Psoas muscle (tissue), 8 donors: ENCODE data around the gene KSR1. TPM values are rescaled to one million over a fixed set of nuclear protein-coding genes. Genes with fewer than 3 reads are reported as not detected.

ENCODE experiments used
- ATAC-seq, 4 donors: fragments of 200-7000 bp; cut with Tn5 transposase; one replicate each; pipeline ENCODE4 v1.9.1; 2020; ENCODE audit warnings: moderate library complexity in 3 of 4, mild to moderate bottlenecking in 2 of 4
- DNase-seq, 2 donors: peaks; one replicate each; pipeline ENCODE4 v3.0.0-alpha.2; 2020
- H3K27ac ChIP-seq: fragments of 200-600 bp; one replicate; pipeline ENCODE4 v1.8.0; 2022
- H3K27me3 ChIP-seq, 3 donors: fragments of 200-600 bp in 1 of 3; one replicate each; pipeline versions ENCODE4 v1.6.1 to v1.8.0; 2013 to 2022; ENCODE audit warnings: low read length in 2 of 3, mild to moderate bottlenecking in 2 of 3, moderate library complexity in 1 of 3; ENCODE audit not compliant: insufficient read depth in 3 of 3
- H3K36me3 ChIP-seq, 2 donors: fragments of 200-600 bp in 1 of 2; one replicate each; pipeline versions ENCODE4 v1.6.1 to v1.8.0; 2013 to 2022; ENCODE audit warnings: low read depth in 1 of 2, mild to moderate bottlenecking in 1 of 2, moderate library complexity in 1 of 2; ENCODE audit not compliant: insufficient read depth in 1 of 2
- H3K4me1 ChIP-seq: fragments of 200-600 bp; one replicate; pipeline ENCODE4 v1.8.0; 2022
- H3K4me3 ChIP-seq: fragments of 200-600 bp; one replicate; pipeline ENCODE4 v1.8.0; 2022; ENCODE audit warnings: mild to moderate bottlenecking
- H3K9me3 ChIP-seq: fragments of 200-600 bp; one replicate; pipeline ENCODE4 v1.8.0; 2022
- CTCF ChIP-seq: fragments of 200-600 bp; IDR thresholded peaks from one replicate; pipeline ENCODE4 v1.8.0; 2022; ENCODE audit warnings: antibody characterized with exemption
- WGBS, 3 donors: extraction: QIAGEN DNeasy Blood & Tissue Kit; methylation state at CpG; one replicate each; pipeline versions ENCODE4 v1.1.6 to v1.1.7; 2013; 5-methylcytosine and 5-hydroxymethylcytosine counted together
- intact Hi-C, 2 donors: fragments of 100-400 bp; cut with DNase I; formaldehyde crosslinking; loops; one replicate each; pipeline versions ENCODE4 v1.11.0 to v1.14.2; 2022
- polyA plus RNA-seq, 3 donors: library from polyadenylated mRNA; stranded (reverse); fragments of 200-250 nt; gene quantifications; one replicate each; pipeline ENCODE4 v1.2.3, GENCODE V29; 2013
- total RNA-seq, 4 donors: library from RNA; stranded (reverse); fragmentation: NEBNext Ultra II Directional in 2 of 4; extraction: Animal tissue kit (Norgen Biotek cat#: 25700) in 2 of 4; gene quantifications; one replicate each; pipeline versions ENCODE4 v1.2.1 to v1.2.4, GENCODE V29; 2021 to 2023
- donor health status: healthy with polysubstance abuse.
- donor health status: DM: no; HTN: no; CAD: no; lungs with moderate emphysema.
- donor health status: Bipolar disorder and iron deficiency.
- donor health status: healthy.
- donor health status: DM: yes; HTN: yes; CAD: no.
- donor health status: DM: no; HTN: no; CAD: no.
- donor health status: DM: no; HTN: no; CAD: no.
- donor health status: DM: yes; HTN: yes; CAD: no.

Gene KSR1
- total and polyA plus RNA-seq, 7 donors = 7.8 to 93.0 (median 46.5) TPM

GRCh38 chr17:27488231-27488630 is 32.0 kb downstream of the KSR1 start:
- no peaks in the 10 kb centered on the region for H3K9me3 ChIP-seq
- no peaks in the 10 kb centered on the region for H3K27me3 ChIP-seq
- intact Hi-C loops = no loop called here
- no peaks in the 10 kb centered on the region for H3K36me3 ChIP-seq
- H3K4me3 ChIP-seq = no peak overlapping the region
- no peak for TF ChIP-seq CTCF
- no peak for DNase-seq
- ATAC-seq = no peak
- H3K27ac ChIP-seq = no peak overlapping the region
- peaks cover 6% of the 10 kb centered on the region for H3K4me1 ChIP-seq

GRCh38 chr17:27489045-27489715 is 32.9 kb downstream of the KSR1 start:
- H3K27ac ChIP-seq = no peak overlapping the region
- no peak overlapping the region for H3K4me3 ChIP-seq
- no peak for TF ChIP-seq CTCF
- H3K36me3 ChIP-seq = no peaks in the 10 kb centered on the region
- WGBS, 3 donors = 34 to 48% (median 40%) methylated on average over 7 of the region's 7 CpGs
- no peaks in the 10 kb centered on the region for H3K27me3 ChIP-seq
- H3K4me1 ChIP-seq = peaks cover 8% of the 10 kb centered on the region
- peak; percentile 83 to 89 for DNase-seq
- H3K9me3 ChIP-seq = no peaks in the 10 kb centered on the region
- intact Hi-C loops = no loop called here
- peak in 3 of 4 donors; percentile 70 to 74 (median 73) for ATAC-seq

- 91 to 93% (median 91%) methylated on average over 4 of the region's 4 CpGs for WGBS, 3 donors
- H3K4me1 ChIP-seq = peaks cover 20% of the 10 kb centered on the region
- H3K27ac ChIP-seq = no peak overlapping the region
- no peak overlapping the region for H3K4me3 ChIP-seq
- TF ChIP-seq CTCF = no peak
- H3K27me3 ChIP-seq = no peaks in the 10 kb centered on the region
- DNase-seq (no peak), ATAC-seq (no peak)
- intact Hi-C loops = loop anchor here (5.0 to 10.0 kb wide), 7 partner anchors 33 to 246 kb away; partner anchors contain the start of gene KSR1 (in 1 of the 2)
- no peaks in the 10 kb centered on the region for H3K9me3 ChIP-seq
- no peaks in the 10 kb centered on the region for H3K36me3 ChIP-seq
Measured at GRCh38 chr17:27490391-27490790, 34.1 kb downstream of the KSR1 start.

GRCh38 chr17:27491713-27492190 is 35.5 kb downstream of the KSR1 start:
- no peaks in the 10 kb centered on the region for H3K36me3 ChIP-seq
- H3K27ac ChIP-seq = no peak overlapping the region
- ATAC-seq = no peak
- 63 to 77% (median 71%) methylated on average over 12 of the region's 12 CpGs for WGBS, 3 donors
- H3K4me3 ChIP-seq = no peak overlapping the region
- TF ChIP-seq CTCF = no peak
- peaks cover 26% of the 10 kb centered on the region for H3K4me1 ChIP-seq
- intact Hi-C loops = loop anchor here (5.0 to 10.0 kb wide), 7 partner anchors 34 to 247 kb away; partner anchors contain the start of gene KSR1 (in 1 of the 2)
- no peaks in the 10 kb centered on the region for H3K9me3 ChIP-seq
- H3K27me3 ChIP-seq = no peaks in the 10 kb centered on the region
- DNase-seq = no peak
